HCT116 (cell line): ENCODE results near the gene PBX1. TPM values are rescaled to one million over a fixed set of nuclear protein-coding genes. Genes with fewer than 3 reads are reported as not detected.

Experiments used
- ATAC-seq: fragments of 200-7000 bp; cut with Tn5 transposase; 2 replicates; pipeline ENCODE4 v1.9.1; 2020; ENCODE audit warnings: mild to moderate bottlenecking, moderate library complexity
- BruUV-seq: library from RNA; stranded (reverse); fragments of 400-500 nt; replicated peaks from 2 replicates; lab custom pipeline; 2021; lab: Mats Ljungman, UMichigan
- CTCF ChIA-PET: fragments of 300-600 bp; sonication (Branson Sonifier 250); formaldehyde crosslinking; loops from one replicate; lab custom pipeline; 2021; ENCODE audit warnings: antibody characterized with exemption; lab: Charles Lee
- POLR2A ChIA-PET: fragments of 300-600, 350-600 bp; sonication (Branson Sonifier 250); formaldehyde crosslinking; loops from one replicate; lab custom pipeline; 2021; ENCODE audit warnings: antibody characterized with exemption; lab: Charles Lee
- RAD21 ChIA-PET, 2 experiments: fragments of 300-600 bp; sonication (Branson Sonifier 250); formaldehyde crosslinking; loops; one replicate each; lab custom pipeline; 2023; ENCODE audit warnings: low total read pairs in 2 of 2; ENCODE audit not compliant: uncharacterized antibody in 2 of 2, unreplicated experiment in 2 of 2, low non-redundant PET in 1 of 2; lab: Charles Lee
- DNase-seq: peaks from one replicate; pipeline ENCODE4 v3.0.0-alpha.2; 2010; ENCODE audit warnings: low read depth, low spot score
- H2AFZ ChIP-seq: fragments of 200-600 bp; shearing (Covaris generic), sonication (generic); 2 replicates; pipeline ENCODE4 v1.6.1; 2017; ENCODE audit warnings: low read depth, mixed run types, mixed read lengths, antibody characterized with exemption, low read length; ENCODE audit not compliant: poor library complexity, severe bottlenecking
- H3K27ac ChIP-seq: 2 replicates; pipeline ENCODE4 v1.5.1; 2012; ENCODE audit warnings: low read depth, low read length
- H3K27me3 ChIP-seq: fragments of 200-600 bp; sonication (generic); 2 replicates; pipeline ENCODE4 v1.6.1; 2016; ENCODE audit warnings: mixed run types, low read length, mixed read lengths; ENCODE audit not compliant: insufficient read depth
- H3K36me3 ChIP-seq, 2 experiments: fragments of 200-500 bp in 1 of 2; fragments of 200-600 bp in 1 of 2; sonication (Bioruptor generic) in 1 of 2; sonication (generic) in 1 of 2; 2 replicates each; pipeline versions ENCODE4 v1.5.1 to v1.6.1; 2014 to 2016; ENCODE audit warnings: low read length in 2 of 2, inconsistent platforms in 1 of 2, mixed read lengths in 1 of 2, mixed run types in 1 of 2; ENCODE audit not compliant: insufficient read depth in 2 of 2, control insufficient read depth in 1 of 2
- H3K4me1 ChIP-seq, 2 experiments: fragments of 200-600 bp in 1 of 2; sonication (generic) in 1 of 2; 2 replicates each; pipeline versions ENCODE4 v1.5.1 to v1.6.1; 2012 to 2017; ENCODE audit warnings: low read length in 2 of 2, inconsistent platforms in 1 of 2, mild to moderate bottlenecking in 1 of 2, mixed read lengths in 1 of 2, mixed run types in 1 of 2, moderate library complexity in 1 of 2; ENCODE audit not compliant: insufficient read depth in 2 of 2, control insufficient read depth in 1 of 2
- H3K4me2 ChIP-seq: fragments of 200-600 bp; sonication (generic); 2 replicates; pipeline ENCODE4 v1.6.1; 2017; ENCODE audit warnings: mixed run types, low read length, mixed read lengths
- H3K4me3 ChIP-seq, 2 experiments: fragments of 200-600 bp in 1 of 2; sonication (generic) in 1 of 2; replicated peaks in 1 of 2; 2 replicates each; pipeline ENCODE4 v1.5.1; 2011 to 2016; ENCODE audit warnings: low read length in 2 of 2, control low read depth in 1 of 2, low read depth in 1 of 2, mild to moderate bottlenecking in 1 of 2, mixed read lengths in 1 of 2, mixed run types in 1 of 2
- H3K79me2 ChIP-seq: fragments of 200-600 bp; sonication (generic); 2 replicates; pipeline ENCODE4 v1.6.1; 2017; ENCODE audit warnings: mild to moderate bottlenecking, mixed run types, low read length, moderate library complexity, mixed read lengths; ENCODE audit not compliant: insufficient read depth
- H3K9ac ChIP-seq: fragments of 200-600 bp; sonication (generic); 2 replicates; pipeline ENCODE4 v1.6.1; 2016; ENCODE audit warnings: low read length, mixed read lengths
- H3K9me2 ChIP-seq: fragments of 200-600 bp; sonication (generic), shearing (Covaris generic); 2 replicates; pipeline ENCODE4 v1.6.1; 2017; ENCODE audit warnings: mixed run types, mild to moderate bottlenecking, moderate library complexity; ENCODE audit not compliant: insufficient read depth
- H3K9me3 ChIP-seq, 2 experiments: fragments of 200-500 bp in 1 of 2; fragments of 200-600 bp in 1 of 2; sonication (Bioruptor generic) in 1 of 2; sonication (generic) in 1 of 2; 2 replicates each; pipeline ENCODE4 v1.6.1; 2014 to 2017; ENCODE audit warnings: low read length in 2 of 2, mixed read lengths in 2 of 2, inconsistent platforms in 1 of 2, low read depth in 1 of 2, mild to moderate bottlenecking in 1 of 2, mixed run types in 1 of 2, moderate library complexity in 1 of 2; ENCODE audit not compliant: control insufficient read depth in 1 of 2, insufficient read depth in 1 of 2
- H4K20me1 ChIP-seq: fragments of 200-600 bp; sonication (generic), shearing (Covaris generic); 2 replicates; pipeline ENCODE4 v1.6.1; 2017; ENCODE audit warnings: mixed run types, mild to moderate bottlenecking, moderate library complexity; ENCODE audit not compliant: insufficient read depth
- ATF3 ChIP-seq: IDR thresholded peaks from 2 replicates; pipeline ENCODE4 v1.6.1; 2012
- CEBPB ChIP-seq: IDR thresholded peaks from 2 replicates; pipeline ENCODE4 v1.6.1; 2012; ENCODE audit warnings: low read depth
- EZH2 ChIP-seq: fragments of 200-600 bp; sonication (generic); IDR thresholded peaks from 2 replicates; pipeline ENCODE4 v1.6.1; 2017; ENCODE audit warnings: antibody characterized with exemption, mixed run types
- JUND ChIP-seq: IDR thresholded peaks from 2 replicates; pipeline ENCODE4 v1.6.1; 2012
- POLR2AphosphoS5 ChIP-seq: IDR thresholded peaks from 2 replicates; pipeline ENCODE4 v1.6.1; 2011; ENCODE audit warnings: mild to moderate bottlenecking, low read depth, low read length, moderate library complexity
- ZBTB33 ChIP-seq: IDR thresholded peaks from 2 replicates; pipeline ENCODE4 v1.6.1; 2011; ENCODE audit warnings: mild to moderate bottlenecking, low read length, moderate library complexity; ENCODE audit not compliant: insufficient replicate concordance; ENCODE audit errors: extremely low read depth
- ZNF274 ChIP-seq: fragments of 200-500 bp; sonication (Bioruptor generic); IDR thresholded peaks from 2 replicates; pipeline ENCODE4 v1.6.1; 2014; ENCODE audit warnings: mild to moderate bottlenecking, low read depth, low read length, inconsistent platforms
- intact Hi-C: fragments of 100-400 bp; cut with micrococcal nuclease; formaldehyde crosslinking; loops from 2 replicates; pipeline ENCODE4 v1.10.0; 2022
- total RNA-seq: library from RNA; stranded (reverse); gene quantifications from one replicate; pipeline ENCODE4 v1.2.1, GENCODE V29; 2021; ENCODE audit not compliant: unreplicated experiment

PBX1 gene
- total RNA-seq, 1 experiment from 2014 or later, result 29.6 TPM

GRCh38 chr1:164846731-164847691 is 288.0 kb downstream of the PBX1 start (continued):
- TF ChIP-seq ZBTB33 (no peak), JUND (no peak), ATF3 (no peak), CEBPB (no peak), POLR2AphosphoS5 (no peak), ZNF274 (no peak)

GRCh38 chr1:164853146-164853545 is 294.2 kb downstream of the PBX1 start:
- Histone ChIP-seq H4K20me1 (no peaks in the 10 kb centered on the region), H3K4me1 (no peaks in the 10 kb centered on the region), H3K27ac (no peak overlapping the region), H3K79me2 (no peaks in the 10 kb centered on the region), H2AFZ (no peak overlapping the region), H3K27me3 (no peaks in the 10 kb centered on the region), H3K36me3 (no peaks in the 10 kb centered on the region), H3K9me2 (no peaks in the 10 kb centered on the region), H3K9me3 (no peaks in the 10 kb centered on the region), H3K9ac (no peak overlapping the region)
- ChIA-PET POLR2A (no interaction called here), CTCF (no interaction called here), RAD21 (no interaction called here)
- no peak for DNase-seq
- intact Hi-C loops, result no loop called here
- no peak for ATAC-seq
- TF ChIP-seq EZH2, result no peak
- no peak for TF ChIP-seq POLR2AphosphoS5
- no peak for TF ChIP-seq ATF3
- TF ChIP-seq CEBPB, result no peak
- TF ChIP-seq, all 23 proteins: peak for 0
- Histone ChIP-seq H3K4me3 (no peak overlapping the region), H3K4me2 (no peak overlapping the region)
- BruUV-seq, result no TSS peak
